NB4 (cell line): ENCODE results near the gene TRANK1.

Source experiments
- CTCF ChIP-seq: IDR thresholded peaks from one replicate; pipeline ENCODE4 v1.5.1; 2012; ENCODE audit warnings: low read depth, low read length
- POLR2A ChIP-seq: IDR thresholded peaks from 2 replicates; pipeline ENCODE4 v1.6.1; 2011; ENCODE audit warnings: mild to moderate bottlenecking; ENCODE audit not compliant: insufficient read length; ENCODE audit errors: extremely low read depth

- TF ChIP-seq CTCF = no peak
- TF ChIP-seq POLR2A = no peak
These were observed 49.9 kb downstream of the TRANK1 start for GRCh38 chr3:36894914-36895313.
